Urinary bladder (tissue), 4 donors: ENCODE measurements around the gene ZNF740. TPM values are rescaled to one million over a fixed set of nuclear protein-coding genes. Genes with fewer than 3 reads are reported as not detected.
A peak's percentile ranks its signal among the peaks of the same experiment; 100 is the strongest.

ENCODE experiments used
- DNase-seq: peaks from one replicate; pipeline ENCODE4 v3.0.0-alpha.2; 2015; ENCODE audit errors: extremely low spot score
- H3K27ac ChIP-seq: one replicate; pipeline ENCODE4 v1.5.1; 2013; ENCODE audit warnings: low read depth, mild to moderate bottlenecking, moderate library complexity
- H3K36me3 ChIP-seq: one replicate; pipeline ENCODE4 v1.6.1; 2013; ENCODE audit warnings: mild to moderate bottlenecking, moderate library complexity; ENCODE audit not compliant: insufficient read depth
- H3K4me1 ChIP-seq: one replicate; pipeline ENCODE4 v1.6.1; 2013; ENCODE audit warnings: mild to moderate bottlenecking, moderate library complexity; ENCODE audit not compliant: insufficient read depth
- H3K4me3 ChIP-seq: one replicate; pipeline ENCODE4 v1.5.1; 2013; ENCODE audit warnings: low read depth, low read length
- WGBS: extraction: QIAGEN DNeasy Blood & Tissue Kit; methylation state at CpG from one replicate; pipeline ENCODE4 v1.1.7; 2013; 5-methylcytosine and 5-hydroxymethylcytosine counted together
- polyA plus RNA-seq: library from polyadenylated mRNA; stranded (reverse); fragments of 200-250 nt; gene quantifications from one replicate; pipeline ENCODE4 v1.2.3, GENCODE V29; 2013
- total RNA-seq: library from RNA; depleted of rRNA; stranded (reverse); fragments of >200 nt; gene quantifications from one replicate; pipeline ENCODE4 v1.2.3, GENCODE V29; 2014
- donor health status: healthy with polysubstance abuse.
- donor health status: healthy.

ZNF740 gene
- total and polyA plus RNA-seq, 2 donors = 13.5 to 22.9 TPM

GRCh38 chr12:53217931-53218307 is 37.4 kb downstream of the ZNF740 start:
- Histone ChIP-seq H3K4me1 (no peaks in the 10 kb centered on the region), H3K36me3 (peaks cover 4% of the 10 kb centered on the region), H3K27ac (peak overlapping the region; percentile 76), H3K4me3 (peak overlapping the region; percentile 82)
- no peak for DNase-seq
- WGBS = 36% methylated on average over 3 of the region's 3 CpGs

- H3K36me3 ChIP-seq = peaks cover 4% of the 10 kb centered on the region
- no peaks in the 10 kb centered on the region for H3K4me1 ChIP-seq
- WGBS = 9% methylated on average over 30 of the region's 30 CpGs
- H3K27ac ChIP-seq = peak overlapping the region; percentile 44
- H3K4me3 ChIP-seq = peak overlapping the region; percentile 82
- DNase-seq = no peak
Measured at GRCh38 chr12:53218551-53219291, 38.2 kb downstream of the ZNF740 start.

DNA sequence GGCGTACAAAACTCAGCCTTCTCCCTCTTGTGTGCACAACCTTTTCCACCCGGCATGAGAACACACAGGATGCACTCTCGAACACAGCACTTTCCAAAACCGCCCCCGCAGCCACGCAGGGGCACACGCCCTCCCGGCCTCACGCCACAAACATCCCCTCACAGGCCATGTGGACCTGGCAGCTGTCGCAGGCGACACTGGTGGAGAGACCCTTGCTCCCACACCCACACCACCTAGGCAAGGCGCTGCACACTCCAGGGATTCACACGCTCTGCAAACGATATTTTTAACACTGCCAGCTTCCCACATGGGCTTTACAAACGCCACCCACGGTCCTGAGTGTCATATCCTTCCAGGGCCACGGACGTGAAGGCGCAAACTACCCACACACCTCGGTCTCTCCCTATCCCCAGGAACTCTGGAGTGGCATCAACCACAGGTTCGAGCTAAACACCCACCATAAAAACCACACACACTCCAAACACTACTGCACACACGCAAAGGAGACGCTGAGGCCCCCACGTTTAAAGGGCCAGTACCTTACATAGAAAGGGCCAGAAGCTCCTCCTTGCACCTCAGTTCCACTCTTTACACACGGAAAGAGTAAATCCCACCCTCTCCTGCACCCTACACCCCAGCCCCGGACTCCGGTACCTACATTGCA is 38.9 kb downstream of the ZNF740 start:
- no peaks in the 10 kb centered on the region for H3K4me1 ChIP-seq
- H3K27ac ChIP-seq = peak overlapping the region; percentile 42
- H3K4me3 ChIP-seq = peak overlapping the region; percentile 82
- H3K36me3 ChIP-seq = peaks cover 4% of the 10 kb centered on the region
- no peak for DNase-seq
- 3% methylated on average over 27 of the region's 27 CpGs for WGBS

GRCh38 chr12:53219956-53220693 is 39.6 kb downstream of the ZNF740 start:
- DNase-seq = no peak
- Histone ChIP-seq H3K4me3 (peak overlapping the region; percentile 82), H3K36me3 (peaks cover under 1% of the 10 kb centered on the region), H3K27ac (peak overlapping the region; percentile 42), H3K4me1 (no peaks in the 10 kb centered on the region)
- WGBS = under 1% methylated on average over 51 of the region's 53 CpGs

DNA sequence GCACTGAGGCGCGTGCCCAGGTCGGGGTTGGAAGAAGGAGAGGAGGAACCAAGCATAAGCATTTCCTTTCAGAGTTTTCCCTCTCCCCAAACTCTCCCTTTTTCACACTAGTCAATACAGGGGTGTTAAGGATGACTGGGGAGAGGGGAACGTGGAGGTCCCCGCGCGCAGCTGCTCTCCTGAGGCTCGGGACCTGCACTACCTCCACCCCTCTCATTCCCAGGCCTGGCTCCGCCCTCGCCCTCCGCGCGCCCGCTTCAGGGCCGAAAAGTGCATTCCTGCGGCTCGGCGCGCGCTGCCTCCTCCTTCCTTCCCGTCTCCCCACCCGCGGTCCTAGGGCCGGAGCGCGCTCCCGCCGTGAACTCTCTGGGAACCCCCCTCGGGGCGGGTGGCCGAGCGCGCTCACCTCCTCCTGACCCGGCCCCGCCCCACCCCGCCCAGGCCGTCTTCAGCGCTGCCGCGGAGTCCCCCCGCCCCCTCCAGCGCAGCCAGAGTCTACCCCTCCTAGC is 40.2 kb downstream of the ZNF740 start:
- peak overlapping the region; percentile 82 for H3K4me3 ChIP-seq
- H3K4me1 ChIP-seq = no peaks in the 10 kb centered on the region
- H3K27ac ChIP-seq = no peak overlapping the region
- WGBS = under 1% methylated on average over 42 of the region's 42 CpGs
- H3K36me3 ChIP-seq = no peaks in the 10 kb centered on the region
- DNase-seq = peak; percentile 74

GRCh38 chr12:53221203-53222080 is 40.9 kb downstream of the ZNF740 start:
- Histone ChIP-seq H3K27ac (peak overlapping the region; percentile 98), H3K4me3 (peak overlapping the region; percentile 82), H3K36me3 (no peaks in the 10 kb centered on the region), H3K4me1 (no peaks in the 10 kb centered on the region)
- 1% methylated on average over 72 of the region's 72 CpGs for WGBS
- no peak for DNase-seq

DNA sequence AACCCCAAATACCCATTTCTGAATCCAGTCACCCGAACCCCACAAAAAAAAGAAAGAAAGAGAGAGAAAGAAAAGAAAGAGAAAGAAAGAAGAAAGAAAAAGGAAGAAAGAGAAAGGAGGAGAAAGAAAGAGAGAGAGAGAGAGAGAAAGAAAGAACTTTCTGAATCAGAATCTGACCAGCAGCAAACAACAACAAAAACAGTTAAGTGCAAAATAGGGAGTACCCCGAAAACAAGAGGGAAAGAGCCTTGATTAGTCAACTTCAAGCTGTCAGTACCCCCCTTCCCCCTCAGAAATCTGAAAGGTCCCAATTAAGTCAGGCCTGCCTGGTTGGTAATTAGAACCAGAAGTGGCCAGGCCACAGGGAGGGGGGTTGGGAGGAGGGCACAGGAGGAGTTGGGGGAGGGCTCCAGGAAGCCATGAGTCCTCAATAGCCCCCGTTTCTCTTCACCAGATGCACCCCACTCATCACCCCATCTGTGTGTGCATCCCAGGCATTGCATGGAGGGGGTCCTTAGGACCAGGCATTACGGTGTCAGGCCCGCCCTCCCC is 41.7 kb downstream of the ZNF740 start:
- Histone ChIP-seq H3K4me3 (no peak overlapping the region), H3K36me3 (no peaks in the 10 kb centered on the region), H3K27ac (peak overlapping the region; percentile 98), H3K4me1 (no peaks in the 10 kb centered on the region)
- no peak for DNase-seq
- 44% methylated on average over 5 of the region's 5 CpGs for WGBS

- WGBS = 43% methylated on average over 4 of the region's 4 CpGs
- H3K4me3 ChIP-seq = no peak overlapping the region
- DNase-seq = no peak
Measured at GRCh38 chr12:53222806-53223261, 42.3 kb downstream of the ZNF740 start.

GRCh38 chr12:53223389-53224060 is 43.0 kb downstream of the ZNF740 start:
- no peaks in the 10 kb centered on the region for H3K4me1 ChIP-seq
- H3K4me3 ChIP-seq = no peak overlapping the region
- WGBS = 14% methylated on average over 16 of the region's 16 CpGs
- no peaks in the 10 kb centered on the region for H3K36me3 ChIP-seq
- peak overlapping the region; percentile 81 for H3K27ac ChIP-seq
- DNase-seq = no peak

More at GRCh38 chr12:53222806-53223261, 42.3 kb downstream of the ZNF740 start:
- Histone ChIP-seq H3K36me3 (no peaks in the 10 kb centered on the region), H3K4me1 (no peaks in the 10 kb centered on the region), H3K27ac (peak overlapping the region; percentile 65)

DNA sequence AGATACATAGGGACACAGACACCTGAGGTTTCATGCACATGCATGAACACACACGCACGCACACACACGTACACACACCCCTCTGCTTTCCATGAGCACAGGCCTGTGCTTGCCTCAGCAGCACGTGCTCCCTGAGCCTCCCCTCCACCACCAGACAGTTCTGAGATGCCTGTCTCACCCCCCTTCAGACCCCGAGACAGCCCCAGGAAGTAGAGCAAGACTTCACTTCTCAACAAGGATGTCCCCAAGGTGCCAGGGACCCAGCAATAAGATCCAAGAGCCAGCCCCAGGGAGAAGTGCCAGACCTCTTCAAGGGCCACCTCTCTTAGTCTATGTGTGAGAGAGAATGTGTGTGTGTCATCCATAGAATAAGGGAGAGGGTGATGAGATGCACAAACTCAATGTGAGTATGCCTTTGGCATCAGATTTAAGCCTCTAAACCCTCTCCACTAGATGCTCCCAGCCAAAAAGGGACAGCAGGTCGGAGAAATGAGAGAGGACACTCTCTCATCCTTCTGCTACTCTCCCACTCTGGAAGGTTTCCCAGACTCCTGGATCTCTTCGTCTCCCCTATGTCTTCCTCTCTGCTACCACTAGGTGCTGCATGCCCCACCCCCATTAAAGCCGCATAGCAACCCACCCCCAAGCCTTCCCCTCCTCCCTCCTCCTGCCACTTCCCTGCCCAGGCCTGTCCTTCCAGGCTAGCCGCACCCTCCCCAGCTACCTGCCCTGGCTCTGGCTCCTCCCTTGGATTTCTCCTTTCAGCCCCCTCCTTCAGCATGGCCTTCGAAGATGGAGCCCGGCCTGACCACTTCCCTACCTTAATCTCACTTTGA is 43.8 kb downstream of the ZNF740 start:
- no peak for DNase-seq
- Histone ChIP-seq H3K4me1 (no peaks in the 10 kb centered on the region), H3K4me3 (no peak overlapping the region), H3K36me3 (no peaks in the 10 kb centered on the region), H3K27ac (peak overlapping the region; percentile 65)
- WGBS = 49% methylated on average over 11 of the region's 11 CpGs

GRCh38 chr12:53224897-53225634 is 44.5 kb downstream of the ZNF740 start:
- H3K36me3 ChIP-seq = no peaks in the 10 kb centered on the region
- H3K4me3 ChIP-seq = no peak overlapping the region
- DNase-seq = no peak
- peak overlapping the region; percentile 65 for H3K27ac ChIP-seq
- no peaks in the 10 kb centered on the region for H3K4me1 ChIP-seq
- WGBS = 66% methylated on average over 10 of the region's 10 CpGs
